H1 (cell line): ENCODE data around the gene ATP6V1A. TPM values are rescaled to one million over a fixed set of nuclear protein-coding genes. Genes with fewer than 3 reads are reported as not detected.
"Not testable (repeated sequence)": the region's sequence is repeated elsewhere in the genome, so short reads cannot be mapped to it uniquely, and the experiment has no call there.

Source experiments
- CTCF ChIA-PET: fragments of 300-600 bp; sonication (Branson Sonifier 250); formaldehyde crosslinking; loops from one replicate; lab custom pipeline; 2021; ENCODE audit not compliant: partially characterized antibody; lab: Charles Lee
- POLR2A ChIA-PET: fragments of 300-600 bp; sonication (Branson Sonifier 250); formaldehyde crosslinking; loops from one replicate; lab custom pipeline; 2021; ENCODE audit warnings: inconsistent platforms; ENCODE audit not compliant: partially characterized antibody; lab: Charles Lee
- DNase-seq, 2 experiments: peaks; one replicate each; pipeline versions ENCODE4 v3.0.0 to v3.0.0-alpha.2; 2010 to 2022; ENCODE audit warnings: low spot score in 2 of 2, low read depth in 1 of 2, mixed read lengths in 1 of 2
- FAIRE-seq: peaks from 2 replicates; lab custom pipeline; 2011; peaks lifted over from hg19 to GRCh38; lab: Jason Lieb, UNC
- H2AFZ ChIP-seq: 2 replicates; pipeline ENCODE4 v1.8.1; 2012; ENCODE audit warnings: low read length, inconsistent platforms
- H2AK5ac ChIP-seq: 2 replicates; pipeline ENCODE4 v1.6.1; 2013; ENCODE audit warnings: low read depth, low read length
- H2BK120ac ChIP-seq: replicated peaks from 2 replicates; pipeline ENCODE3; 2013; ENCODE audit warnings: low read depth, low read length, inconsistent platforms
- H2BK12ac ChIP-seq: 2 replicates; pipeline ENCODE4 v1.6.1; 2013; ENCODE audit warnings: low read depth, low read length
- H2BK15ac ChIP-seq: 2 replicates; pipeline ENCODE4 v1.6.1; 2013; ENCODE audit warnings: low read length
- H2BK20ac ChIP-seq: 2 replicates; pipeline ENCODE4 v1.6.1; 2013; ENCODE audit warnings: low read length
- H2BK5ac ChIP-seq: 2 replicates; pipeline ENCODE4 v1.6.1; 2013; ENCODE audit warnings: low read depth, low read length
- H3K14ac ChIP-seq: 2 replicates; pipeline ENCODE4 v1.6.1; 2013; ENCODE audit warnings: inconsistent platforms; ENCODE audit not compliant: insufficient read length
- H3K18ac ChIP-seq: 2 replicates; pipeline ENCODE4 v1.6.1; 2013; ENCODE audit warnings: low read length; ENCODE audit errors: extremely low read depth
- H3K23ac ChIP-seq: 2 replicates; pipeline ENCODE4 v1.6.1; 2013; ENCODE audit warnings: inconsistent platforms; ENCODE audit not compliant: insufficient read length
- H3K23me2 ChIP-seq: 2 replicates; pipeline ENCODE4 v1.6.1; 2013; ENCODE audit warnings: low read depth, low read length
- H3K27ac ChIP-seq: 2 replicates; pipeline ENCODE4 v1.6.1; 2011; ENCODE audit warnings: low read depth, low read length, inconsistent platforms
- H3K27me3 ChIP-seq, 4 experiments: replicated peaks in 1 of 4; 1 replicate in 1 of 4; 2 replicates in 3 of 4; pipeline versions ENCODE4 v1.6.1 to v1.8.1; 2011 to 2013; ENCODE audit warnings: low read length in 3 of 4, mild to moderate bottlenecking in 3 of 4, inconsistent platforms in 2 of 4, mixed read lengths in 2 of 4, moderate library complexity in 1 of 4; ENCODE audit not compliant: control insufficient read depth in 3 of 4, insufficient read depth in 3 of 4; ENCODE audit errors: extremely low read depth in 1 of 4
- H3K36me3 ChIP-seq, 4 experiments: 2 replicates each; pipeline versions ENCODE4 v1.6.1 to v1.8.1; 2011 to 2013; ENCODE audit warnings: mild to moderate bottlenecking in 4 of 4, low read length in 3 of 4, moderate library complexity in 2 of 4, control low read depth in 1 of 4, inconsistent platforms in 1 of 4; ENCODE audit not compliant: insufficient read depth in 4 of 4, control insufficient read depth in 2 of 4
- H3K4ac ChIP-seq: replicated peaks from 2 replicates; pipeline ENCODE3; 2013; ENCODE audit warnings: low read length, low read depth, mixed read lengths, inconsistent platforms; ENCODE audit not compliant: insufficient read length
- H3K4me1 ChIP-seq, 4 experiments: replicated peaks in 1 of 4; 1 replicate in 1 of 4; 2 replicates in 3 of 4; pipeline versions ENCODE4 v1.6.1 to v1.8.1; 2011 to 2013; ENCODE audit warnings: low read length in 3 of 4, inconsistent platforms in 2 of 4, mixed read lengths in 1 of 4; ENCODE audit not compliant: insufficient read depth in 4 of 4, control insufficient read depth in 3 of 4
- H3K4me2 ChIP-seq, 2 experiments: 2 replicates each; pipeline versions ENCODE4 v1.6.1 to v1.8.1; 2011 to 2013; ENCODE audit warnings: low read depth in 2 of 2, low read length in 2 of 2, control low read depth in 1 of 2, inconsistent platforms in 1 of 2, mild to moderate bottlenecking in 1 of 2; ENCODE audit not compliant: insufficient read depth in 1 of 2
- H3K4me3 ChIP-seq, 4 experiments: fragments of 200-600, 300-600 bp in 1 of 4; sonication (generic), shearing (Covaris generic), sonication (Bioruptor Twin) in 1 of 4; 2 replicates each; pipeline versions ENCODE4 v1.5.1 to v1.8.1; 2011 to 2016; ENCODE audit warnings: low read length in 4 of 4, low read depth in 3 of 4, control low read depth in 2 of 4, inconsistent platforms in 2 of 4, mild to moderate bottlenecking in 2 of 4, mixed read lengths in 1 of 4, moderate library complexity in 1 of 4; ENCODE audit not compliant: insufficient read depth in 2 of 4; ENCODE audit errors: extremely low read depth in 1 of 4
- H3K56ac ChIP-seq: replicated peaks from 2 replicates; pipeline ENCODE3; 2013; ENCODE audit warnings: low read depth, mild to moderate bottlenecking, mixed read lengths, low read length, inconsistent platforms; ENCODE audit not compliant: insufficient read length
- H3K79me1 ChIP-seq: 2 replicates; pipeline ENCODE4 v1.6.1; 2013; ENCODE audit warnings: low read depth, low read length, control low read depth
- H3K79me2 ChIP-seq, 2 experiments: 2 replicates each; pipeline versions ENCODE4 v1.6.1 to v1.8.1; 2012 to 2013; ENCODE audit warnings: low read length in 2 of 2, mild to moderate bottlenecking in 2 of 2, inconsistent platforms in 1 of 2; ENCODE audit not compliant: insufficient read depth in 2 of 2, control insufficient read depth in 1 of 2
- H3K9ac ChIP-seq, 4 experiments: replicated peaks in 1 of 4; 1 replicate in 1 of 4; 2 replicates in 3 of 4; pipeline versions ENCODE4 v1.6.1 to v1.8.1; 2011 to 2013; ENCODE audit warnings: low read depth in 3 of 4, low read length in 3 of 4, control low read depth in 2 of 4, mild to moderate bottlenecking in 2 of 4, moderate library complexity in 2 of 4, inconsistent platforms in 1 of 4; ENCODE audit errors: extremely low read depth in 1 of 4
- H3K9me3 ChIP-seq, 2 experiments: 2 replicates each; pipeline versions ENCODE4 v1.6.1 to v1.8.1; 2012 to 2013; ENCODE audit warnings: mild to moderate bottlenecking in 2 of 2, moderate library complexity in 2 of 2, control low read depth in 1 of 2, inconsistent platforms in 1 of 2, low read depth in 1 of 2, low read length in 1 of 2, mixed read lengths in 1 of 2; ENCODE audit not compliant: insufficient read depth in 2 of 2
- H4K20me1 ChIP-seq, 2 experiments: replicated peaks in 1 of 2; 2 replicates each; pipeline versions ENCODE3 to v1.8.1; 2011 to 2013; ENCODE audit warnings: inconsistent platforms in 2 of 2, low read length in 2 of 2, mild to moderate bottlenecking in 1 of 2; ENCODE audit not compliant: insufficient read depth in 2 of 2, control insufficient read depth in 1 of 2
- H4K5ac ChIP-seq: 2 replicates; pipeline ENCODE4 v1.6.1; 2013; ENCODE audit warnings: low read length, low read depth, mixed read lengths, inconsistent platforms; ENCODE audit not compliant: insufficient read length
- H4K8ac ChIP-seq: 2 replicates; pipeline ENCODE4 v1.8.0; 2013; ENCODE audit warnings: mild to moderate bottlenecking, moderate library complexity, low read length, inconsistent platforms; ENCODE audit not compliant: insufficient read depth; ENCODE audit errors: extremely low read depth
- H4K91ac ChIP-seq: replicated peaks from 2 replicates; pipeline ENCODE3; 2013; ENCODE audit warnings: low read length, mixed read lengths, inconsistent platforms; ENCODE audit not compliant: insufficient read length
- WGBS, 2 experiments: shearing (Covaris generic) in 1 of 2; methylation state at CpG; one replicate each; pipeline versions ENCODE4 v1.1.6 to v1.1.7; 2013 to 2015; ENCODE audit warnings: low lambda C conversion rate in 2 of 2, mixed read lengths in 2 of 2, inconsistent platforms in 1 of 2, low coverage in 1 of 2, missing lambda C conversion rate in 1 of 2; ENCODE audit not compliant: insufficient replicate concordance in 2 of 2, insufficient coverage in 1 of 2, insufficient read length in 1 of 2; ENCODE audit errors: extremely low coverage in 1 of 2, missing lambda C conversion rate in 1 of 2; 5-methylcytosine and 5-hydroxymethylcytosine counted together
- polyA plus RNA-seq, 7 experiments: library from polyadenylated mRNA; depleted of rRNA in 3 of 7; stranded (reverse) in 5 of 7; unstranded in 2 of 7; fragments of >200 nt in 5 of 7; fragments of 200-250 nt in 2 of 7; gene quantifications; 1 replicate in 5 of 7; 2 replicates in 1 of 7; 4 replicates in 1 of 7; pipeline versions ENCODE4 v1.2.1 to v1.2.3, GENCODE V29; 2011 to 2013; ENCODE audit warnings: missing spikeins in 2 of 7, mixed read lengths in 2 of 7
- total RNA-seq: library from RNA; stranded (reverse); fragmentation: NEBNext Ultra II Directional; extraction: Animal tissue kit (Norgen Biotek cat#: 25700); gene quantifications from 2 replicates; pipeline ENCODE4 v1.2.1, GENCODE V29; 2021

ATP6V1A gene
- total and polyA plus RNA-seq, 2 of the 8 experiments (the other 6 are each of a cell fraction or from before 2014, with no cell fraction given) = 15.4 to 90.9 TPM

DNA sequence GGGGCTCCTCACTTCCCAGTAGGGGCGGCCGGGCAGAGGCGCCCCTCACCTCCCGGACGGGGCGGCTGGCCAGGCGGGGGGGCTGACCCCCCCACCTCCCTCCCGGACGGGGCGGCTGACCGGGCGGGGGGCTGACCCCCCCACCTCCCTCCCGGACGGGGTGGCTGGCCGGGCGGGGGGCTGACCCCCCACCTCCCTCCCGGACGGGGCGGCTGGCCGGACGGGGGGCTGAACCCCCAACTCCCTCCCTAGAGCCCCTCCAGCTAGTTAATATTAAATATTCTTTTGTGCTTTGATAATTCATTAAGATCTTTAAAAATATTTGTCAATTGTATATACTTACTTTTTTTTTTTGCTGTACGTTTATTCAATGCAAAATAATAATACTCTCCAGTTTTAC is 103.0 kb downstream of the ATP6V1A start:
- H2AK5ac ChIP-seq, H3K4ac ChIP-seq, H3K23ac ChIP-seq, H2BK12ac ChIP-seq, H4K5ac ChIP-seq, H3K9me3 ChIP-seq, H4K8ac ChIP-seq, H3K36me3 ChIP-seq, H3K27me3 ChIP-seq, H3K27ac ChIP-seq, H3K14ac ChIP-seq, H2BK20ac ChIP-seq, H3K79me2 ChIP-seq, POLR2A ChIA-PET, H4K91ac ChIP-seq, H2BK5ac ChIP-seq, H4K20me1 ChIP-seq, H2BK120ac ChIP-seq, H3K4me3 ChIP-seq, H3K23me2 ChIP-seq, H3K18ac ChIP-seq, H3K4me2 ChIP-seq, H2AFZ ChIP-seq, H3K9ac ChIP-seq, CTCF ChIA-PET, H2BK15ac ChIP-seq, H3K56ac ChIP-seq, H3K4me1 ChIP-seq, FAIRE-seq, H3K79me1 ChIP-seq, DNase-seq: not testable (repeated sequence)
- WGBS, 2 experiments = 100% methylated on average over 1 of the region's 22 CpGs; no CpG with 5 or more reads in 1 of the 2 experiments

DNA sequence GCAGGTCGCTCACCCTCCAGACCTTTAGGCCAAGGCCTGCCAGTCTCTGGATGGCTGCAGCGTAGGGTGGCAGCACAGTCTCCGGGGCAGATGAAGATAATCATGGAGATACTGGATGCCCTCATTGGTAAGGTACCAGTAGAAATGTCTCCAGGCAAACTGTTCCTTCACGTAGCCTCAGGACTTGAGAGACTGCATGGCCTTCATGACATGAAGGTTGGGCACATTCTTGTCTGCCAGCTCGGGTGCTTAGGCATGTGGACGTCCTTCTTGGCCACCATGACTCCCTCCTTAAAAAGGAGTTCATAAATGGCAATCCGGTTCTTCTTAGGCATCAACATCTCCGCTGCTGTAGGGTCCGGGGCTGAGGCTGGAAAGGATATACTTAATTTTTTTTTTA is 103.6 kb downstream of the ATP6V1A start:
- 85% methylated on average over 9 of the region's 9 CpGs; no CpG with 5 or more reads in 1 of the 2 experiments for WGBS, 2 experiments
- POLR2A ChIA-PET, H3K56ac ChIP-seq, H3K9ac ChIP-seq, CTCF ChIA-PET, H2BK5ac ChIP-seq, H2BK20ac ChIP-seq, H2AFZ ChIP-seq, H3K23ac ChIP-seq, H3K36me3 ChIP-seq, H3K4me1 ChIP-seq, H2BK12ac ChIP-seq, H3K4me3 ChIP-seq, FAIRE-seq, H3K27me3 ChIP-seq, H4K20me1 ChIP-seq, H3K18ac ChIP-seq, H3K9me3 ChIP-seq, H4K8ac ChIP-seq, H3K79me2 ChIP-seq, H3K79me1 ChIP-seq, H4K5ac ChIP-seq, H3K4ac ChIP-seq, H2BK120ac ChIP-seq, DNase-seq, H2AK5ac ChIP-seq, H3K4me2 ChIP-seq, H3K23me2 ChIP-seq, H2BK15ac ChIP-seq, H3K14ac ChIP-seq, H4K91ac ChIP-seq, H3K27ac ChIP-seq: not testable (repeated sequence)
